HG02973 (cell line): ENCODE results near the gene GRAMD2B.
"Not testable (repeated sequence)": the region's sequence is repeated elsewhere in the genome, so short reads cannot be mapped to it uniquely, and the experiment has no call there.

Experiments
- ATAC-seq: cut with Tn5 transposase; IDR thresholded peaks from one replicate; pipeline ENCODE4 v1.9.1; 2021; ENCODE audit warnings: moderate library complexity; ENCODE audit not compliant: unreplicated experiment

GRAMD2B gene

DNA sequence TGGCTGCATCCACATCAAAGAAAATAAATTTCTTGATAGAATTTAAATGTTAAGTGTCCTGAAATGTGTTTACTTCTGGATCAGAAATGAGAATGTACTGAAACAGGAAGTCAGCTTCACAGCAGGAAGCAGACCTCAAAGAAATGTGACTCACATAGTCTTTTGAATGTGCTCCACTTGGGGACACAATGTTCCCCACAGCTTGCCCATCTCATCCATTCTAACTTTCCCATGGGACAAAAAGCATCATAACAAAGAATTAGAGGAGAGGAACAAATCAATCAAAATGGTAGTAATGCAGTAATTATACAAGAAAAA is 85.7 kb downstream of the GRAMD2B start:
- no peak for ATAC-seq

DNA sequence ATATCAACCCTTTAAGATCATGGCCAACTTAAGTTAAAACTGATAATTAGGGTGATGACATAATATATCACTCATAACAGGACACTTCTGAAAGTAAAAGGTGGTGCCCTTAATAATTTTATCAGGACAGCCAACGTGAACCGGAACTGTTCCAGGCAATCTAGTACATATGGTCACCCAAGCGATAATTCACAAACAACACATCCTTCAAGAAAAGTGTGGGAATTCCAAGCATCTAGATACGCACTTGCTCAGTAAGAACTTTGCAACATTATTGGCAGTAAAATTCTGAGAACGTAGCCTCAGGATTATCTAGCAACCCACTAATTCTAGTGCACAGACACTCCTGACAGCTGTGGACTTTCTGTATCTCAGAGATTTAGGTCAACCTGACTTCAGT is 86.1 kb downstream of the GRAMD2B start:
- no peak for ATAC-seq

DNA sequence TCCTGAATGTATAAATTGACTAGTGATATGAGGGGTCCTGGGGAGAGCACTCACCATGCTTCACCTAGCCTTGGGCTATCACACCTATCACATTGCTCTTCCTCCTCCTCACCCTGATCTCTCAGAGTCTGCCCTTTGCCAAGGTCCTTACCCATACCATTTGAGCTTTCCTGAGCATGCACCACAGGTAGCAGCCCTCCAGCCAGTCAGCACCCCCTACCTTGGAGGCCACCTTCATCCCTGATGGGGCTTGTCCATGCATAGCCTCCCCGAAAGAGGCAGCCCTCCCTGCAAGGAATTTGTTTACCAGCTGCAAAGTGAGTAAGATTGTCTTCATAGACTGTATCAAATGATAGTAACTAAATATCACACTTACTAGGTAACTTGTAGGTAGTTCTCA is 88.8 kb downstream of the GRAMD2B start:
- no peak for ATAC-seq

- ATAC-seq = no peak
These were observed 89.2 kb downstream of the GRAMD2B start for GRCh38 chr5:126512451-126512850.

- ATAC-seq = no peak
These were observed 90.1 kb downstream of the GRAMD2B start for GRCh38 chr5:126513302-126513701.

DNA sequence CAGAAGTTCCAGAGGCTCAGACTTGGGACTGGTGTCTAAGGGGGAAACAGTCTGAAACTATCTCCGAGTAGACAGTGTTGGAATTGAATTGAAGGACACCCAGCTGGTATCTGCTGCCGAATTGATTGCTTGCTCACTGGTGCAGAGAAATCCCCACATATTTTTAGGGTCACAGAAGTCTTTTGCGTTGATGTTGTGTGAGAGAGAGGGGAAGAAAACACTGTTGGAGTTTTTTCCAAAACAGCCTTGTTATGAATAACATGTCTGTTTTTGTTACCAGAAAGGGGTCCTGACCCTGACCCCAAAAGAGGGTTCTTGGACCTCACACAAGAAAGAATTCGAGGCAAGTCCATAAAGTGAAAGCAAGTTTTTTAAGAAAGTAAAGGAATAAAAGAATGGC is 90.5 kb downstream of the GRAMD2B start:
- no peak for ATAC-seq

GRCh38 chr5:126514131-126514557 is 90.9 kb downstream of the GRAMD2B start:
- ATAC-seq = no peak

DNA sequence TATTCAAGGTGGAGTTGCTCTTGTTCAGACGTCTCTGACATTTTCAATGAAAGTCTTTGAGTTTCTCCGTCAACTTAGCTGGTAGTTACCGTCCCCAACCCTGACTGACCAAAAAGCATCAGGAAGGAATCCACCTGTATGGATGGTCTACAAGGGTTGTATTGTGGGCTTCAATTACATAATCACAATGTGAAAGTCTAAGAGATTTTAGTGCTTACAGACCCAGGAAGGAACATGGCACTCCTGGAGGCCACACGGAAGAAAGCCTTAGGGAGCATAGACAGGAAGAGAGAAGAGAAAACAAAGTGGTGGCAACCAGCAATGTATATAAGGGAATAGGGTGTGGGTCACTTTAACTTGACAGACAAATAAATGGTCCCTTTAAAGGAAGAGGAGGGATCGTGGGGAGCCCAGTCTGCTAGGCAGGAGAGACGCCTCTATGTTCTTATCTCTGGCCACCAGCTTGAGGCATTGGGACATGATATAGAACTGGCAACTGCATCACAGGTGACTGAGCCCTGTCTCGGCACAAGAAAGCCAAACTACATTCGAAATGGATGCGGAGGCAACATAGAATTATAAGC is 91.4 kb downstream of the GRAMD2B start:
- no peak for ATAC-seq

- no peak for ATAC-seq
These were observed 92.1 kb downstream of the GRAMD2B start for GRCh38 chr5:126515337-126515736.

DNA sequence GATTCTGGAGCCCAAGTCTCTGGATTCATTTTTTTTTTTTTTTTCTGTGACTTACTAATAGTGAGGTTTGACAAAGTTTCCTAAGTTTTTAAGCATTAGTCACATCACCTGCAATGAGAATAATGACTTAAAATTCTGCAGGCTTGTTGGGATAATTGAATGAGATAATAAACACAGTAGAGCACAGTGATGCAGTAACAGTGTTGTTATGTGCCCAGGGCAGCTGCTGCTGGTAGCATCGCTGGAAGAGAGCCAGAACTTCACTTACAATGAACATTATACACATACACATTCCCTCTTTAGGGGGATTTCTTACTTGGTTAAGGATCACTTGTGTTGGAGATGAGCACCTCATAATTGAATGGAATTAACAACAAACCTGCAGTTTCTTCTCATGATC is 92.9 kb downstream of the GRAMD2B start:
- ATAC-seq = no peak

DNA sequence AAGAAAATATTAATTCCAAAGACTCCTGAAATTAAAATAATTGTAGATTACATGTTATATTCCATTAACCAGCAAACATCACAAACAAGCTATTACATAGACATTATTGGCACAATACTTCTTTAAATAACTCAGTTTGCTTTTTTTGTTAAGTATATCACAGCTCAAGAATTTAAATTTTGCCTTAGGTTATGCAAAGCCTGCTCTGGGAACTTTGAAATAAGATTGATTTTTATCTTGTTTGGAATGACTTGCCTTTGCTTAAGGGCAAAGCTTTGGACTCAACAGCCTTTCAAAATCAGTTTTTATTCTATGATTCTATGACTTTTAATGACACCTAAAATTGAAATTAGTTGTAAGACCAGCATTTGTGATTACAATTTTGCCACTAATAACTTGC is 93.6 kb downstream of the GRAMD2B start:
- no peak for ATAC-seq

- ATAC-seq = not testable (repeated sequence)
These were observed 96.0 kb downstream of the GRAMD2B start for GRCh38 chr5:126519223-126519622.

DNA sequence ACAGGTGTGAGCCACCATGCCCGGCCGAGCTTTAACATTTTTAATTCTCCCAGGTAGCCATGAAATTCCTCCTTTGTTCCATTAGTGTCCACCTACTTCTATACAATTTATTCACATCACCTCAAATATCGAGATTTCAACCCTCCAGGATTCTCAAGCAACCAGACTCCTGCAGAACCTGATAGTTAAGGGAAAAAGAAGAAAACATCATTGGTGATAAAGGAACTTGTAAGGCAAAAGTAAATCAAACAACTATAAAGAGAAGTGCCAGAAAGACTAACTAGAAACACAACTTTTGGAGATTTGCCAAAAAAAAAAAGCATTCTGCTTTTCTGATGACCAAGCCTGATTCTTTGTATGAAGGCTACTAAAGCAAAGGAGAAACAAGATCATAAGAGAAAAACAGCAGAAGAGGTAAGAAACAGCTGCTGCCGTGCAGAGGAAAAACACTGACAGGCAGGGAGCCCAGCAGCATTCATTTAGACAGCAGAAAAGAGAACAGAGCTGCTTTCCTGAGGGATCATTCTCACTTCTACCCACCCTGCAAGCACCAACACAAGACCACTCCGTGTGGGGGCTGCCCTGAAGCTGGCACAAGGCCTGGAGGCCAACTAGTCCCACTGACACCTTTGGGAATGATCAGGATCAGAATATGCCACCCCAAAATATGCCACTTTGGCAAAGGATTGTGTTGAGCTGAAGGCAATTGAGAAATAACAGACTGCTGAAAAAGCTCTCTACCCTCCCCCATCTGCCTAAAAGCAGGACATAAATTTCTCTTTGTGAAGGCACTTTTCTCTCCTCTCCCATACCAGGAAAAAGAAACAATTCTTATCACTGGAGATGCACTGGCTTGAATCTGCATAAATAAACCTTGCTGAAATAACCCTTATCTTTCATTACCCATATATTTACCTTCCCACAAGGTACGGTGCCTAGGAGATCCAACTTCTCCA is 96.7 kb downstream of the GRAMD2B start:
- ATAC-seq = no peak

DNA sequence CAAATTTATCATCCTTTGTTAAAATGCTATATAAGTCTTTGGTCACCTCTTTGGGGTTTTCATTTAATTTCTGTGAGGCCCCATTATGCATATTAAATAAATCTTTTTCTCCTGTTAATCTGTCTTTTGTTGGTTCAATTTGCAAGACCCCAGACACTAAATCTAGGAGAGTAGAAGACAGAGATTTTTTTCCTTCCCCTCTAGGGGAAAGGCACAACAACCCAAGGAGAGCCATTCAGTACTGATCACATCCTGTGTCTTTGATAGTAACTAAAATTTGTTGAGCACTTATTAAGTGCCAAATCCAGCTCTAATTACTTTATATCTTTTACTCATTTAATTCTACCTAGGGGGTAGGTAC is 97.4 kb downstream of the GRAMD2B start:
- no peak for ATAC-seq

DNA sequence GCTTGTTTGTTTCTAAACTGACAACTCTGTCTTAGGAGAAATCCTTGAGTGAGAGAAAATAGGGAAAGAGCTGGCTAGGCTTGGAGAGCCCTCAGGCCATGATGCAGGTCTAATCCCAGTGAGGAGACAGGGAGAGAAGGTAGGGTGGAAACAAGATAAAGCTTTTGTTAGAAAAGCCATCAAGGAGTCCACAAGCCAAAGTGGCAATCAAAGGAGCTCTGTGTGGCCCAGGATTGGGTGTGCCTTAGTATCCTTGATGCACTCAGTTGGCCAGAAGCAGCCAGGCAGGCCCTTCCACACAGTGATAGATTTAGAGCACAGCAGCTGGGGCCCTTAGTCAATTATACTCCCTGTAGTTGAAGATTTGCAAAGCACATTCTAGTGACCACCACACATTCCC is 97.9 kb downstream of the GRAMD2B start:
- ATAC-seq = no peak

DNA sequence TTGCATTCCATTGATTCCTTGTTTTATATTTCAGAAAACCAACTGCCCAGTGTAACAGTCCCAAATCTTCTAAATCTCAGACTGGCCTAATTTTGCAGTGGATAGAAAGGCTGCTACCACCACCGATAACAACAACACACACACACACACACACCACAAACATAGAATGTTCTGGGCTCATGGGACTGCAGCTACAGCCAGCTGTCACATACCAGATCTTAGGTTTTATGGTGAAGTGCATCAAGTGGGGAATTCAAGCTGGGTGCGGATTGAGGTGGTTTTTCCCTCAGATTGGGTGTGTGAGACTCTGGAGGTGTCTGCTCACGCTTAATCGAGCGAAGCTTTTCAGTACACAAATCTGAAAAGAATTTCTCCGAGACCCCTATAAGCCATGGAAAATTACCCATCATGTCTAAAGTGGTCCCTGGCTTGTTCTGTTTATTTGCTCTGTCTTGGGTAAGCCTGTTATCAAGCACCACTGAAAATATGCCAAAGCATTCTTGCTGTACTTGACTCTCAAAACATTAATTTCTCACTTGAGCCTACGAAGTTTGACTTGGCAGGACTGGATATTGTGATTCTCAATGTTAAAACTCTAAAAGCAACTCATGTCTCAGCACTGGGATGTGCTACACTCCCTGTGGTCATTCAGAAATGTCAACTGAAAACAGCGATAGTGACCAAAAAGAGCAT is 100.8 kb downstream of the GRAMD2B start:
- no peak for ATAC-seq

DNA sequence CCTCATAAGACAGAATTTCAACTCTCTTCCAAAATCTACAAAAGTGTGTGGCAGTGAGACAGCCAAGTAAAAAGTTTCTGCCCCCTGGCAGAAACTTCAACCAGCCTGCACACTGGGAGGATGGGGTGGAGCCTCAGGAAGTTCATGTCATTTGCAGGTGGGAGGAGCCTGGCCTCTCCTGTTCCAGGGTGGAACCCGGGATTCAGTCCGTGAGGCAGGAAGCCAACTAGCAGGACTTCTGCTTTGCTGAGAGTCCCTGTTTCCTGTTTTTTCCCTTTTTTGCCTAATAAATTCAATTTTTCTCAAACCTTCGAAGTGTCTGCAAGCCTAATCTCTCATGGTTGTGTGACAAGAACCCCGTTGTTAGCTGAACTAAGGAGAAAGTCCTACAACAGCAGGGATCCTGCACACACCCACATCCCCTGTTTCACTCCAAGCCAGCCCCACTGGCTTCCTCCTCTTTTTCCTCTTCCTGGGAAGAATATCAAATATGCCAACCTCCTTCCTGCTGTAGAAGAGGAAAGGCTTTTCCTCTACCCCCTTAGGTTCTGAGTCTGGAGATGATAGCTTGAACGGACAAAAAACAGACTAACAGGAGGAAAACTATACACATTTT is 102.5 kb downstream of the GRAMD2B start:
- no peak for ATAC-seq

- no peak for ATAC-seq
These were observed 103.3 kb downstream of the GRAMD2B start for GRCh38 chr5:126526493-126526892.

- ATAC-seq = no peak
These were observed 103.9 kb downstream of the GRAMD2B start for GRCh38 chr5:126527158-126527557.

DNA sequence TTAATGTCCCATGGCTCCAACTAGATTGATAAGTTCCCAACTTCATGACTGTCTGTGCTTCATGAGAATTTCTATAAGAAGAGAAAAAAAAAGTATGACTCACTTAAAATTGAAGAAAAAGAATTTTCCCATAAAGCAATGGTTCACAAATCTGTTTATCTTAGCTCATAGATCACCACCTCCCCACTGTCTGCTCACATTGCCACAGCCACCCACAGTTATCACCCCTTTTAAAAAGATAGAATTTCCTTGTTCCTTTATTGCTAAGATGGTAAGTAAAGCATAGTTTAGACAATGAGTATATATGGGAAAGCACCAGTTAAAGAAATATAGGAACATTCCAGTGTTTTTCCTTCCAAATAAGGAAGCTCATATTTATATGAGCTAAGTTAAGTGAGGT is 104.7 kb downstream of the GRAMD2B start:
- no peak for ATAC-seq

GRCh38 chr5:126531543-126532120 is 108.4 kb downstream of the GRAMD2B start:
- no peak for ATAC-seq
